ENCODE measurements around the gene MYT1.

Gene MYT1

GRCh38 chr20:64151633-64152530 is 12.4 kb upstream of the MYT1 start:
- peak overlapping the region in 1 of 2 donors; percentile 5 for H3K4me3 ChIP-seq (ENCODE audit: low read length in 2 of 2)
- H3K79me1 ChIP-seq (ENCODE audit: low read depth, low read length), result peaks cover 3% of the 10 kb centered on the region
- peaks cover 15 to 36% of the 10 kb centered on the region in 2 donors for H3K4me1 ChIP-seq (ENCODE audit: control insufficient read depth in 2 of 2, insufficient read depth in 1 of 2, low read depth in 1 of 2, low read length in 2 of 2)
- H3K36me3 ChIP-seq (replicated peaks in 1 of 2; ENCODE audit: control insufficient read depth in 2 of 2, insufficient read depth in 2 of 2, low read length in 2 of 2), result no peaks in the 10 kb centered on the region
- WGBS, 2 donors (ENCODE audit: extremely low coverage in 2 of 2, insufficient read length in 2 of 2, insufficient replicate concordance in 1 of 2), result no CpG with 5 or more reads among the region's 24 CpGs
- no peak for DNase-seq (ENCODE audit: low spot score)
- peak overlapping the region; percentile 6 for H3K9ac ChIP-seq (ENCODE audit: low read depth, low read length, poor library complexity)
- no peak overlapping the region for H4K8ac ChIP-seq (ENCODE audit: low read depth, low read length)
- no peak overlapping the region for H2BK15ac ChIP-seq (ENCODE audit: low read length)
- H4K91ac ChIP-seq (ENCODE audit: low read depth, low read length, poor library complexity), result no peak overlapping the region
- peak overlapping the region; percentile 11 for H3K18ac ChIP-seq (ENCODE audit: low read length)
- peak overlapping the region; percentile 41 for H3K27ac ChIP-seq (replicated peaks; ENCODE audit: low read length)
- no peaks in the 10 kb centered on the region for H3K27me3 ChIP-seq (ENCODE audit: control insufficient read depth in 3 of 3, insufficient read depth in 3 of 3, low read depth in 1 of 3, low read length in 3 of 3)
- peaks cover 0 to 7% of the 10 kb centered on the region in 2 donors for H3K9me3 ChIP-seq (replicated peaks in 1 of 2; ENCODE audit: control insufficient read depth in 2 of 2, insufficient read depth in 1 of 2, low read depth in 1 of 2, low read length in 2 of 2)
- H2BK120ac ChIP-seq (ENCODE audit: low read depth, low read length), result peak overlapping the region; percentile 20
- H3K4ac ChIP-seq (ENCODE audit: low read length), result no peak overlapping the region
- no peak overlapping the region for H3K23ac ChIP-seq (ENCODE audit: low read depth, low read length, poor library complexity)
- no peak overlapping the region for H2AK5ac ChIP-seq (ENCODE audit: low read depth, low read length)
- no peak overlapping the region for H3K14ac ChIP-seq (ENCODE audit: low read length)
- peak overlapping the region; percentile 69 for H2BK12ac ChIP-seq (ENCODE audit: low read length)
- no peak overlapping the region for H3K4me2 ChIP-seq (ENCODE audit: insufficient read depth, low read length, poor library complexity, severe bottlenecking)
- H2BK5ac ChIP-seq (ENCODE audit: low read length), result no peak overlapping the region
- no peak overlapping the region for H2AFZ ChIP-seq (ENCODE audit: low read length)

GRCh38 chr20:64152906-64153305 is 11.3 kb upstream of the MYT1 start:
- H2BK120ac ChIP-seq (ENCODE audit: low read depth, low read length), result no peak overlapping the region
- no peak overlapping the region for H4K8ac ChIP-seq (ENCODE audit: low read depth, low read length)
- H3K27ac ChIP-seq (replicated peaks; ENCODE audit: low read length), result no peak overlapping the region
- peak overlapping the region; percentile 36 for H2BK12ac ChIP-seq (ENCODE audit: low read length)
- no peak overlapping the region for H2BK5ac ChIP-seq (ENCODE audit: low read length)
- H3K4me3 ChIP-seq (ENCODE audit: low read length in 2 of 2), result no peak overlapping the region
- no peak overlapping the region for H3K4me2 ChIP-seq (ENCODE audit: insufficient read depth, low read length, poor library complexity, severe bottlenecking)
- H3K4ac ChIP-seq (ENCODE audit: low read length), result no peak overlapping the region
- H3K79me1 ChIP-seq (ENCODE audit: low read depth, low read length), result peaks cover 3% of the 10 kb centered on the region
- H3K23ac ChIP-seq (ENCODE audit: low read depth, low read length, poor library complexity), result no peak overlapping the region
- no peak for DNase-seq (ENCODE audit: low spot score)
- H3K27me3 ChIP-seq (ENCODE audit: control insufficient read depth in 3 of 3, insufficient read depth in 3 of 3, low read depth in 1 of 3, low read length in 3 of 3), result no peaks in the 10 kb centered on the region
- WGBS, 2 donors (ENCODE audit: extremely low coverage in 2 of 2, insufficient read length in 2 of 2, insufficient replicate concordance in 1 of 2), result no CpG with 5 or more reads among the region's 9 CpGs
- no peak overlapping the region for H2AFZ ChIP-seq (ENCODE audit: low read length)
- H3K9ac ChIP-seq (ENCODE audit: low read depth, low read length, poor library complexity), result peak overlapping the region; percentile 18
- H2AK5ac ChIP-seq (ENCODE audit: low read depth, low read length), result peak overlapping the region; percentile 59
- peaks cover 0 to 7% of the 10 kb centered on the region in 2 donors for H3K9me3 ChIP-seq (replicated peaks in 1 of 2; ENCODE audit: control insufficient read depth in 2 of 2, insufficient read depth in 1 of 2, low read depth in 1 of 2, low read length in 2 of 2)
- H3K36me3 ChIP-seq (replicated peaks in 1 of 2; ENCODE audit: control insufficient read depth in 2 of 2, insufficient read depth in 2 of 2, low read length in 2 of 2), result no peaks in the 10 kb centered on the region
- peak overlapping the region; percentile 88 for H3K18ac ChIP-seq (ENCODE audit: low read length)
- no peak overlapping the region for H3K14ac ChIP-seq (ENCODE audit: low read length)
- H4K91ac ChIP-seq (ENCODE audit: low read depth, low read length, poor library complexity), result peak overlapping the region; percentile 76
- H2BK15ac ChIP-seq (ENCODE audit: low read length), result peak overlapping the region; percentile 42
- H3K4me1 ChIP-seq (ENCODE audit: control insufficient read depth in 2 of 2, insufficient read depth in 1 of 2, low read depth in 1 of 2, low read length in 2 of 2), result peaks cover 15 to 29% of the 10 kb centered on the region in 2 donors

GRCh38 chr20:64153410-64153809 is 10.8 kb upstream of the MYT1 start:
- no peak overlapping the region for H3K14ac ChIP-seq (ENCODE audit: low read length)
- peaks cover 15 to 29% of the 10 kb centered on the region in 2 donors for H3K4me1 ChIP-seq (ENCODE audit: control insufficient read depth in 2 of 2, insufficient read depth in 1 of 2, low read depth in 1 of 2, low read length in 2 of 2)
- no peak overlapping the region for H2AFZ ChIP-seq (ENCODE audit: low read length)
- H3K18ac ChIP-seq (ENCODE audit: low read length), result no peak overlapping the region
- no peak overlapping the region for H2AK5ac ChIP-seq (ENCODE audit: low read depth, low read length)
- H2BK120ac ChIP-seq (ENCODE audit: low read depth, low read length), result no peak overlapping the region
- H4K8ac ChIP-seq (ENCODE audit: low read depth, low read length), result no peak overlapping the region
- H3K4me2 ChIP-seq (ENCODE audit: insufficient read depth, low read length, poor library complexity, severe bottlenecking), result no peak overlapping the region
- H2BK12ac ChIP-seq (ENCODE audit: low read length), result no peak overlapping the region
- no peak for DNase-seq (ENCODE audit: low spot score)
- H2BK5ac ChIP-seq (ENCODE audit: low read length), result no peak overlapping the region
- peak overlapping the region in 1 of 2 donors; percentile 31 for H3K4me3 ChIP-seq (ENCODE audit: low read length in 2 of 2)
- WGBS, 2 donors (ENCODE audit: extremely low coverage in 2 of 2, insufficient read length in 2 of 2, insufficient replicate concordance in 1 of 2), result 100% methylated on average over 2 of the region's 2 CpGs; no CpG with 5 or more reads in 1 of the 2 donors
- H3K4ac ChIP-seq (ENCODE audit: low read length), result no peak overlapping the region
- H4K91ac ChIP-seq (ENCODE audit: low read depth, low read length, poor library complexity), result no peak overlapping the region
- H3K27me3 ChIP-seq (ENCODE audit: control insufficient read depth in 3 of 3, insufficient read depth in 3 of 3, low read depth in 1 of 3, low read length in 3 of 3), result no peaks in the 10 kb centered on the region
- no peak overlapping the region for H3K9ac ChIP-seq (ENCODE audit: low read depth, low read length, poor library complexity)
- no peaks in the 10 kb centered on the region for H3K36me3 ChIP-seq (replicated peaks in 1 of 2; ENCODE audit: control insufficient read depth in 2 of 2, insufficient read depth in 2 of 2, low read length in 2 of 2)
- peaks cover 0 to 7% of the 10 kb centered on the region in 2 donors for H3K9me3 ChIP-seq (replicated peaks in 1 of 2; ENCODE audit: control insufficient read depth in 2 of 2, insufficient read depth in 1 of 2, low read depth in 1 of 2, low read length in 2 of 2)
- H3K27ac ChIP-seq (replicated peaks; ENCODE audit: low read length), result no peak overlapping the region
- no peak overlapping the region for H3K23ac ChIP-seq (ENCODE audit: low read depth, low read length, poor library complexity)
- peaks cover 3% of the 10 kb centered on the region for H3K79me1 ChIP-seq (ENCODE audit: low read depth, low read length)
- no peak overlapping the region for H2BK15ac ChIP-seq (ENCODE audit: low read length)

GRCh38 chr20:64153861-64154589 is 10.2 kb upstream of the MYT1 start:
- Histone ChIP-seq H3K27ac (replicated peaks; ENCODE audit: low read length) (no peak overlapping the region), H2BK15ac (ENCODE audit: low read length) (peak overlapping the region; percentile 20), H2BK12ac (ENCODE audit: low read length) (no peak overlapping the region), H3K4me2 (ENCODE audit: insufficient read depth, low read length, poor library complexity, severe bottlenecking) (no peak overlapping the region), H2BK120ac (ENCODE audit: low read depth, low read length) (peak overlapping the region; percentile 33), H2AK5ac (ENCODE audit: low read depth, low read length) (peak overlapping the region; percentile 89), H3K79me1 (ENCODE audit: low read depth, low read length) (peaks cover 3% of the 10 kb centered on the region), H3K4me3 (ENCODE audit: low read length in 2 of 2) (peak overlapping the region in 1 of 2 donors; percentile 31), H4K8ac (ENCODE audit: low read depth, low read length) (no peak overlapping the region), H3K4ac (ENCODE audit: low read length) (no peak overlapping the region), H2AFZ (ENCODE audit: low read length) (no peak overlapping the region), H3K36me3 (replicated peaks in 1 of 2; ENCODE audit: control insufficient read depth in 2 of 2, insufficient read depth in 2 of 2, low read length in 2 of 2) (no peaks in the 10 kb centered on the region), H4K91ac (ENCODE audit: low read depth, low read length, poor library complexity) (no peak overlapping the region), H3K23ac (ENCODE audit: low read depth, low read length, poor library complexity) (peak overlapping the region; percentile 8), H3K18ac (ENCODE audit: low read length) (peak overlapping the region; percentile 30), H3K4me1 (ENCODE audit: control insufficient read depth in 2 of 2, insufficient read depth in 1 of 2, low read depth in 1 of 2, low read length in 2 of 2) (peaks cover 15 to 31% of the 10 kb centered on the region in 2 donors), H3K14ac (ENCODE audit: low read length) (peak overlapping the region; percentile 40), H3K27me3 (ENCODE audit: control insufficient read depth in 3 of 3, insufficient read depth in 3 of 3, low read depth in 1 of 3, low read length in 3 of 3) (peaks cover 0 to under 1% (median 0%) of the 10 kb centered on the region in 3 experiments), H2BK5ac (ENCODE audit: low read length) (no peak overlapping the region), H3K9me3 (replicated peaks in 1 of 2; ENCODE audit: control insufficient read depth in 2 of 2, insufficient read depth in 1 of 2, low read depth in 1 of 2, low read length in 2 of 2) (peaks cover 0 to 7% of the 10 kb centered on the region in 2 donors), H3K9ac (ENCODE audit: low read depth, low read length, poor library complexity) (no peak overlapping the region)
- WGBS, 2 donors (ENCODE audit: extremely low coverage in 2 of 2, insufficient read length in 2 of 2, insufficient replicate concordance in 1 of 2), result no CpG with 5 or more reads among the region's 20 CpGs
- DNase-seq (ENCODE audit: low spot score), result no peak
